ENCODE data around the gene HDAC4.

DNA sequence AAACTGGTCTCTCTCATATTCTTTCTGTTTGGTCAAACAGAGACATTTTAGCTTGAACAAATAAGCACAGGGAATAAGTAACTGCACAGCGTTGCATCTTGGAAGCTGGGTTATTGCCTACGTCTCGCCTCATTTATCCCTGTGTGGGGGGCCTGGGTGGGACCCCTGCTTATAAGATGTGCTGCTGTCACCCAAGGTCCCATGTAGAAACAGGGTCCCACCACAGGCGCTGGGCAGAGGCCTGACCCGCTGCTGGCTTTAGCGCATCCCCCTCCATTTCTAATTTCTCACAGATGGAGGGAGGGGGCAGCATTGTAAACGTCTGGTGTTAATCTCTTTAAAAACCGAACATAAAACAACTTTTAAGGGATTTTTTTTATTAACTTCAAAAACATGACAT is 207.8 kb downstream of the HDAC4 start:
- TF ChIP-seq CTCF (IDR thresholded peaks at IDR 0.05; ENCODE audit: insufficient read depth, low read depth, low read length): no peak
- no peak for TF ChIP-seq EZH2 (IDR thresholded peaks at IDR 0.05; ENCODE audit: insufficient read depth, low read length)
